Inferior parietal cortex (tissue), 1 donor: ENCODE measurements around the gene TAS2R60.
"Not testable (repeated sequence)": the region's sequence is repeated elsewhere in the genome, so short reads cannot be mapped to it uniquely, and the experiment has no call there.

Experiments
- DNase-seq: peaks from one replicate; pipeline ENCODE4 v3.0.0-alpha.2; 2016; ENCODE audit errors: extremely low spot score

TAS2R60 gene

DNA sequence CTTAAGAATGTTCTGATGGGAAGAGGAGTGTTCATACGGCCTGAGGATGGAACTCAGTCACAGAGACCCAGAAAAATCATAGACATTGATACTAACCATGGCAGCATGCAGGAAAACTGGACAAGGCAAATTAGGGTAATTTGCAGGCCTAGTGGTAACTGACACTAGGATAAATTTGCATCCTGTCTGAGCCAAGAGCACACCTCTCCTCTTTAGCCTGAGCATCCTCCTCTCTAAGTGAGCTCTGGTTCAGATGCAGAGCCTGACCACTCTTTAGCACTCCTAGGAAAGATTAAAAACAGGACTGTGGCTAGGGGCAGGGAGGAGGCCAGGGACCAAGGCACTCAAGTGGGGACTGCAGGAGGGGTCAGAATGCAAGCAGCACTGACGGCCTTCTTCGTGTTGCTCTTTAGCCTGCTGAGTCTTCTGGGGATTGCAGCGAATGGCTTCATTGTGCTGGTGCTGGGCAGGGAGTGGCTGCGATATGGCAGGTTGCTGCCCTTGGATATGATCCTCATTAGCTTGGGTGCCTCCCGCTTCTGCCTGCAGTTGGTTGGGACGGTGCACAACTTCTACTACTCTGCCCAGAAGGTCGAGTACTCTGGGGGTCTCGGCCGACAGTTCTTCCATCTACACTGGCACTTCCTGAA is 34.4 kb downstream of the TAS2R60 start, which contains the start of gene TAS2R41:
TAS2R41 (plus strand) TSS at position 373 of the 650 bp plus-strand sequence; CDS start at position 373, 0 bp downstream.
- DNase-seq: no peak

DNA sequence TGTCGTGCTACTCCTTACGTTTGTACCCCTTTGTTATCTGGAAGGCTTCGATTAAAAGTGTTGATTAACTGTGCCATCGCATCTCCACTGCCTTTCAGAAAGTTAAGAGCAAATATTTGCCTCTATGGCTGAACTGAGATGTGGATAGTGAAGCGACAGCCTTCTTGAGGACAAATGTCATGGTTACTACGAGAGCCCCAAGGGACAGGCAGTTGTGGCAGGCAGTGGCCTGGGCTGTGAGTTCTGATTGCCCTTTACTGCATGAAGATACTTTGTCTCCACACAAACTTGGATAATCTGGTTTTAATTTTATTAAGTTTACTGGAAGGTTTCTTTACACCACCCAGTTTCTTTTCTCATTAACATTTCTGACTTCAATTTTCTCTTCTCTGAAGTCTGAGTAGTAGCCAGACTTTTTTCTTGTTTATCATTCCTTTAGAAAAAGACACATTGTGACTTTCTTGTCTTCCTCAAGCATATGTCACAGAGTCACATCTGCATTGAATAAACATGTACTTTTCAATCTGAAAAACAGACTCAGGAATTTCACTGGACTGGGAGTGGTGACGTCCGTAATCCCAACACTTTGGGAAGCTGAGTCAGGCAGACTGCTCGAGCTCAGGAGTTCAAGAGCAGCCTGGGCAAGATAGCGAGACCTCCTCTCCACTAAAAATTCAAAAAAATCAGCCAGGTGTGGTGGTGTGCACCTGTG is 36.0 kb downstream of the TAS2R60 start:
- no peak for DNase-seq

DNA sequence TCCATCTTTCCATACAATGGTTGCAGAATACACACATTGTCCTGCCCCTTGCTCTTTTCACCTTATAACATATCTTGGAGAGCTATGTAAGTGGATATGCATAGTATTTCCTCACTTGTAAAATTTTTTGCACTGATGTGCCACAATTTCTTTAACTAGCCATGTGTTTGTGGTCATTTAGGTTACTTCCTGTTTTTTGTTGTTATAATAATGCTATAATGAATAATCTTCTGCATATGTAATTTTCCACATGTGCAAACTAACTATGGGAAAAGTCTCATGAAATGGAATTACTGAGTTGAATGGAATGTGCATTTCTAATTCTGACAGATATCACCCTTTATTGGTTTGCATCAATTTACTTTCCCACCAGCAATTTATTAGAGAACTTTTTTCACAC is 37.2 kb downstream of the TAS2R60 start:
- no peak for DNase-seq

DNA sequence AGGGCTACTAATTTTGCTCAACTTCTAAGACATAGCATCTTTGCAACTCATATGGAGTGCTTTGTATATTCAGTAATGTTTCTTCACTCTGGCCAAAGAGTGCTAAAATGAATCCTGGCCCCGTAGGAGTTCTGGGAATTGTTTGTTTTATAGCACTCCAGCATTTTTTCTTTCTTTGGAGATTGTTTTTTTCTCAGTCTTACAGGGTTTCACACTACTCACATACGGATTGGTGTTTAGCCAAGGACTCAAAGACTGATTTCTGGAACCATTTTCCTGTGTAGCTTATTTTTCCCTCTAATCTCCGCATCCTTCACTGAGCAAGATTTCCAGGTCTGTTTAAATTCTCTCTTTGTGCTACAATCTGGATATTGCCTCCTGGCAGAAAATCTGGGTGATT is 40.9 kb downstream of the TAS2R60 start:
- DNase-seq: no peak

DNA sequence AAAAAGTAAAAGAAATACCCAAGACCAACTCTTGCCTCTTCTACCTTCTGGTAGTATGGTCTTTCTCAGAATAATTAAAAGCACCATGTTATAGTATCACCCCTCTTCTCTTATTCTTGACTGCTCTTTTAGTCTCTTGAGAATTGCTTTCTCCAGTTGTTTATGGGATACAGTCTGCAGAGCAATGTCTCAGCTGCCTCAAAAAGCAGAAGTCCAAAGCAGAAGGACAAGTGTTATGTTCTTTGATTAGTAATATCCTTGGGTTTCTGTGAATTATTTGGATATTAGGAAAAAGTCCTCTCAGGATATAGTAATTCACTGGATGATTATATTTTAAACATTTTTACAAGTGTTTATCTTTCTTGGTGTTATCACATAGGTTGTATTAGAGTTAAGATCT is 41.8 kb downstream of the TAS2R60 start:
- DNase-seq: no peak

DNA sequence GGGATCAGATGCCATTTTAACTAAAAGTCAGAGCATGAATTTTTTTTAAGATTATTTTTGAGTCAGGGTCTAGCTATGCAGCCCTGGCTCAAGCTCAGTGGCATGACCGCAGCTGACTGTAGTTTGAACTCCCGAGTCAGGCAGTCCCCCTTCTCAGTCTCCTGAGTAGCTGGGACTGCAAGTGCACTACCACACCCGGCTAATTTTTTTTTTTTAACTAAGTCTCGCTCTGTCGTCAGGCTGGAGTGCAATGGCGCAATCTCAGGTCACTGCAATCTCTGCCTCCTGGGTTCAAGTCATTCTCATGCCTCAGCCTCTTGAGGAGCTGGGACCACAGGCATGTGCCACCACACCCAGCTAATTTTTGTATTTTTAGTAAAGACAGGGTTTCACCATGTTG is 42.2 kb downstream of the TAS2R60 start:
- no peak for DNase-seq

DNA sequence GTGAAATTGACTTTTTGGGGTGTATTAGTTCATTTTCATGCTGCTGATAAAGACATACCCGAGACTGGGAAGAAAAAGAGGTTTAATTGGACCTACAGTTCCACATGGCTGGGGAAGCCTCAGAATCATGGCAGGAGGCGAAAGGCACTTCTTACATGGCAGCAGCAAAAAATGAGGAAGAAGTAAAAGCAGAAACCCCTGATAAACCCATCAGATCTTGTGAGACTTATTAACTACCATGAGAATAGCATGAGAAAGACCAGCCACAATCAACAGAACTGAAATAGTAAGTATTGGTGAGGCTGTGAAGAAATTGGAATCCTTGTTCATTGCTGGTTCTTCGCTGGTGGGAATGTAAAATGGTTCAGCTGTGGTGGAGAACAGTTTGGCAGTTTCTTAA is 43.0 kb downstream of the TAS2R60 start:
- not testable (repeated sequence) for DNase-seq

DNA sequence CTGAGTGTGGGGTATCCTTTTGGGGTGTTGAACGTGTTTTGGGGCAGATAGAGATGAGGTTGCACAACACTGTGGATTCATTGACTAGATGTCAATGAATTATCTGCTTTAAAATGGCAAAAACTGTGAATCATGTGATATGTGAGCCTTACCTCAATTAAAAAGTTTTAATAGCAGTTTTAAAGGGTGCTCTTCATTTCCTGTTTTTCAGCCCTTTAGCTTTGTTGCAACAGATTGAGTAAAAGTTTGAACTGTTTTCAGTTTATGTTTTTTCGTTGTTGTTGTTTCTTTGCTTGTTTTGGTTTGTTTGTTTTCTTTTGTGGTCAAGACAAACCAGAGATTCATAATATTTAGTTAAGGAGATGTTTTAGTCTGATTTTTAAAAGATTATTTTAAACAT is 43.8 kb downstream of the TAS2R60 start:
- DNase-seq: no peak

DNA sequence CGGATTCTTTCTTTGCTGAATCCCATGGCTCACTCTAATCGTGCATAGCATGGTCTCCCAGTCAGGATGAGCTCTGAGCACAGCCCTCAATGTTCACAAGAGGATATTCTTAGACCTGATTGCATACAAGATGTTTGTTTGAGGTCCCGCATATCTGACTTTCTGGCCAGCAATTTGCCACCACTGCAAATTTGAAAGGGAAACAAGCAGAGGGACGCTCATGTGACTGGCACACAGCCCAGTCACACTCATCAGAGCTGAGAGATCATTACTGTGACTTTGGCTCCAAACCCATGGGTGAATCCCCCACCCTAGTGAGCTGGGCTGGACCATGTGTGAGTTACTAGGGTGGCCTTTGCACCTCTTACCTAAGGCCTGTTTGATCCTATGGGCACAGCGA is 44.3 kb downstream of the TAS2R60 start:
- DNase-seq: no peak

DNA sequence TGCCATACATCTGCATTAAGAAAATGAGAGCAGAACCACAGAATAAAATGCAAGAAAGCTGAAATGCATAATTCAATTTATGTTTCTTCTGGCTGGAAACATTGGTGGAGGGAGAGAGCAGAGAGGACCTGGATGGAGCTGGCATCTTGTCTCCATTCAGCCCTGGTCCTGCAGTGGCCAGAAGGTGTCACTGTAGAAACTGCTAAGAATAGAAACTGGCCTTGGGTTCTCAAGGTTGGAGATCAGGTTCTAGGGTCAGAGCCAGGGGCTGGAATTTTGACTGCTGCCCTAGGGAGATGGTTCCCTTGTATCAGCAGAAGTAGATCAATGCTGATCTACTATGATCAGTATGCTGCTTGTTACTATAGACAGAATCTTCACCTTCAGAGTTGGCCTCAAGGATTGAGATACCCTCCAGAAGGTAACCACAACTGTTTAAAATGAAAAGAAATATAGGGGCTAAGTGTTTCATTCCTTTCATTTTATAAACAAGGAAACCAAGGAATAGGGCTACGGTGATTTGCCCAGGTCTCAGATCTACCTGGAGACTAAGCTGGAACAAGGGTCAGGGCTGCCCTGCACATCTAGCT is 47.6 kb downstream of the TAS2R60 start:
- DNase-seq: no peak

DNA sequence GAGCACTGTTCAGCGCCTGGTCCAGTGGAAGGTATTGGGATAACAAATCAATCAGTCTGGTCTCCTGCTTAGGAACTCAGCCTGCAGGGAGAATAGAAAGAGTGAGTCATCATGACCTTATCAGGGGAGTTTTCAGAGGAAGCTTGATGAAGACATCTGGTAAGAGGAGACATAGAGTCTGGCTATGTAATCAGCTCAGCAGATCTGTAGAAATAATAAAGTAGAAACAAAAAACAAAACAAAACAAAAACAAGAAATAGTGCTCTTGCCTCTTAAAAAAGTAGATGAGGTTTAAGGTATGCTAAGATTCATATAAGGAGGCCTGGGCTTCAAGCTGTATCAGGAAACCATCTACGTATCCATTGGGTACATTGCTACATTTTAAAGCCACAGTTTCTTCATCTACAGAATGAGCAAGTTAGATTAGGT is 48.8 kb downstream of the TAS2R60 start:
- no peak for DNase-seq

DNA sequence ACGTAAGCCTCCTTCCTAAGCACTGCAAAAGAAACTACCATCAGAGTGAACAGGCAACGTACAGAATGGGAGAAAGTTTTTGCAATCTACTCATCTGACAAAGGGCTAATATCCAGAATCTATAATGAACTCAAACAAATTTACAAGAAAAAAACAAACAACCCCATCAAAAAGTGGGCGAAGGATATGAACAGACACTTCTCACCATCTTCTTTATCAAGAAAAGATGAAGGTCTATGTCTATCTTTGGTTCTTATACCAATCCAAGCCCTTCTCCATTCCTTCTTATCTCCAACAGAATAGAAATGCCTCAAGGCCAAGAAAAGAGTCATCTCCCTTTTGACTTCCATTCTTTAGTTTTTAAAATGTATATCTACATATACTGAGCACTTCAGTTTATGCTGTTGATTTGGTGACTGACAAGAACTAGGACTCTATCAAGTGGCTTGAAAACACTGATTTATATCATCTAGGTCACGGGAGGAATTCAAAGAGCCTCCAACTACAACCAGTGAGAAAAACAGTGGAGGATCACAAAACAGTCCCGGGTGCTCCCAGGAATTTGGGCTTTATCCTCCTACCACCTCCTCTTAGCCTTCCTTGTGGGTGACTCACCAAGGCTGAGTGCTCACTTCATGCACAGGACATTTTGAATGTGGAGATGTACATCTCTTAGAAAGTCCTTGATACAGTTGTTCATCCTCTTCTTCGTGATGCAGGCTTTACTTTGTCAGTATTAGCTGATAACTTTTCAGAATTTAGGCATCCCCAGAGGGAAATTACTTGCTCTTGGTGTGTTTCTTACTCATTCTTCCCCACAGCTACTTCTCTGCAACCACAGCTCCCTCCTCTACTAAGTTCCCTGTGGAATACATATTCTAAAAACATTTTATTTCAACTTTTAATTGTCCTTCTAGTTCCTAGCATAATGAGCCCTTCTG is 49.8 kb downstream of the TAS2R60 start:
- no peak for DNase-seq

DNA sequence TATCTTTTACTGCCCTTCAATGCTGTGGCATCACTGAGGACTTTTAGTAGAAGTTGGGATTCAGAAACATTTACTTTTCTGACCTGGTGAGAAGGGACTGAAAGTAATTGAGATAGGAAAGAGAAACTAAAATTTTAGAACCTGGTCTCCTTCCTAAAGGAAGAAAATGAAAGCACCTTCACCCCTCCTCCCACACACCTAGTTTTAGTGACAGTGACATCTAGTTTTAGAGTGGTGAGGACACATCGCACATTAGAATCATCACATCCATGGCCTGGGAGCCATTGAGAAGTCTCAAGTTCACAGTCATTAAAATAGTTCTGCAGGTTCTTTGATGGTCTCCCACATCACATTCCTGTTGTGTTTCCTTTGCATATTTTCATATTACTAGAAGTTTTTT is 50.5 kb downstream of the TAS2R60 start:
- no peak for DNase-seq
